HCT116 (cell line): ENCODE data around the gene PPP3R1. TPM values are rescaled to one million over a fixed set of nuclear protein-coding genes. Genes with fewer than 3 reads are reported as not detected.

Source experiments
- ATAC-seq: fragments of 200-7000 bp; cut with Tn5 transposase; 2 replicates; pipeline ENCODE4 v1.9.1; 2020; ENCODE audit warnings: mild to moderate bottlenecking, moderate library complexity
- BruUV-seq: library from RNA; stranded (reverse); fragments of 400-500 nt; replicated peaks from 2 replicates; lab custom pipeline; 2021; lab: Mats Ljungman, UMichigan
- CTCF ChIA-PET: fragments of 300-600 bp; sonication (Branson Sonifier 250); formaldehyde crosslinking; loops from one replicate; lab custom pipeline; 2021; ENCODE audit warnings: antibody characterized with exemption; lab: Charles Lee
- POLR2A ChIA-PET: fragments of 300-600, 350-600 bp; sonication (Branson Sonifier 250); formaldehyde crosslinking; loops from one replicate; lab custom pipeline; 2021; ENCODE audit warnings: antibody characterized with exemption; lab: Charles Lee
- RAD21 ChIA-PET, 2 experiments: fragments of 300-600 bp; sonication (Branson Sonifier 250); formaldehyde crosslinking; loops; one replicate each; lab custom pipeline; 2023; ENCODE audit warnings: low total read pairs in 2 of 2; ENCODE audit not compliant: uncharacterized antibody in 2 of 2, unreplicated experiment in 2 of 2, low non-redundant PET in 1 of 2; lab: Charles Lee
- DNase-seq: peaks from one replicate; pipeline ENCODE4 v3.0.0-alpha.2; 2010; ENCODE audit warnings: low read depth, low spot score
- H2AFZ ChIP-seq: fragments of 200-600 bp; shearing (Covaris generic), sonication (generic); 2 replicates; pipeline ENCODE4 v1.6.1; 2017; ENCODE audit warnings: low read depth, mixed run types, mixed read lengths, antibody characterized with exemption, low read length; ENCODE audit not compliant: poor library complexity, severe bottlenecking
- H3K27ac ChIP-seq: 2 replicates; pipeline ENCODE4 v1.5.1; 2012; ENCODE audit warnings: low read depth, low read length
- H3K27me3 ChIP-seq: fragments of 200-600 bp; sonication (generic); 2 replicates; pipeline ENCODE4 v1.6.1; 2016; ENCODE audit warnings: mixed run types, low read length, mixed read lengths; ENCODE audit not compliant: insufficient read depth
- H3K36me3 ChIP-seq, 2 experiments: fragments of 200-500 bp in 1 of 2; fragments of 200-600 bp in 1 of 2; sonication (Bioruptor generic) in 1 of 2; sonication (generic) in 1 of 2; 2 replicates each; pipeline versions ENCODE4 v1.5.1 to v1.6.1; 2014 to 2016; ENCODE audit warnings: low read length in 2 of 2, inconsistent platforms in 1 of 2, mixed read lengths in 1 of 2, mixed run types in 1 of 2; ENCODE audit not compliant: insufficient read depth in 2 of 2, control insufficient read depth in 1 of 2
- H3K4me1 ChIP-seq, 2 experiments: fragments of 200-600 bp in 1 of 2; sonication (generic) in 1 of 2; 2 replicates each; pipeline versions ENCODE4 v1.5.1 to v1.6.1; 2012 to 2017; ENCODE audit warnings: low read length in 2 of 2, inconsistent platforms in 1 of 2, mild to moderate bottlenecking in 1 of 2, mixed read lengths in 1 of 2, mixed run types in 1 of 2, moderate library complexity in 1 of 2; ENCODE audit not compliant: insufficient read depth in 2 of 2, control insufficient read depth in 1 of 2
- H3K4me2 ChIP-seq: fragments of 200-600 bp; sonication (generic); 2 replicates; pipeline ENCODE4 v1.6.1; 2017; ENCODE audit warnings: mixed run types, low read length, mixed read lengths
- H3K4me3 ChIP-seq, 2 experiments: fragments of 200-600 bp in 1 of 2; sonication (generic) in 1 of 2; replicated peaks in 1 of 2; 2 replicates each; pipeline ENCODE4 v1.5.1; 2011 to 2016; ENCODE audit warnings: low read length in 2 of 2, control low read depth in 1 of 2, low read depth in 1 of 2, mild to moderate bottlenecking in 1 of 2, mixed read lengths in 1 of 2, mixed run types in 1 of 2
- H3K79me2 ChIP-seq: fragments of 200-600 bp; sonication (generic); 2 replicates; pipeline ENCODE4 v1.6.1; 2017; ENCODE audit warnings: mild to moderate bottlenecking, mixed run types, low read length, moderate library complexity, mixed read lengths; ENCODE audit not compliant: insufficient read depth
- H3K9ac ChIP-seq: fragments of 200-600 bp; sonication (generic); 2 replicates; pipeline ENCODE4 v1.6.1; 2016; ENCODE audit warnings: low read length, mixed read lengths
- H3K9me2 ChIP-seq: fragments of 200-600 bp; sonication (generic), shearing (Covaris generic); 2 replicates; pipeline ENCODE4 v1.6.1; 2017; ENCODE audit warnings: mixed run types, mild to moderate bottlenecking, moderate library complexity; ENCODE audit not compliant: insufficient read depth
- H3K9me3 ChIP-seq, 2 experiments: fragments of 200-500 bp in 1 of 2; fragments of 200-600 bp in 1 of 2; sonication (Bioruptor generic) in 1 of 2; sonication (generic) in 1 of 2; 2 replicates each; pipeline ENCODE4 v1.6.1; 2014 to 2017; ENCODE audit warnings: low read length in 2 of 2, mixed read lengths in 2 of 2, inconsistent platforms in 1 of 2, low read depth in 1 of 2, mild to moderate bottlenecking in 1 of 2, mixed run types in 1 of 2, moderate library complexity in 1 of 2; ENCODE audit not compliant: control insufficient read depth in 1 of 2, insufficient read depth in 1 of 2
- H4K20me1 ChIP-seq: fragments of 200-600 bp; sonication (generic), shearing (Covaris generic); 2 replicates; pipeline ENCODE4 v1.6.1; 2017; ENCODE audit warnings: mixed run types, mild to moderate bottlenecking, moderate library complexity; ENCODE audit not compliant: insufficient read depth
- CBX3 ChIP-seq: IDR thresholded peaks from 2 replicates; pipeline ENCODE4 v1.6.1; 2012; ENCODE audit warnings: low read depth
- CEBPB ChIP-seq: IDR thresholded peaks from 2 replicates; pipeline ENCODE4 v1.6.1; 2012; ENCODE audit warnings: low read depth
- EGR1 ChIP-seq: IDR thresholded peaks from 2 replicates; pipeline ENCODE4 v1.6.1; 2012; ENCODE audit warnings: low read depth
- ELF1 ChIP-seq: IDR thresholded peaks from 2 replicates; pipeline ENCODE4 v1.6.1; 2012; ENCODE audit warnings: low read depth, borderline replicate concordance
- FOSL1 ChIP-seq: IDR thresholded peaks from 2 replicates; pipeline ENCODE4 v1.6.1; 2012; ENCODE audit warnings: low read depth
- JUND ChIP-seq: IDR thresholded peaks from 2 replicates; pipeline ENCODE4 v1.6.1; 2012
- POLR2A ChIP-seq: IDR thresholded peaks from 2 replicates; pipeline ENCODE4 v1.7.0; 2011; ENCODE audit warnings: borderline replicate concordance; ENCODE audit not compliant: insufficient read depth, insufficient read length; ENCODE audit errors: extremely low read depth
- POLR2AphosphoS5 ChIP-seq: IDR thresholded peaks from 2 replicates; pipeline ENCODE4 v1.6.1; 2011; ENCODE audit warnings: mild to moderate bottlenecking, low read depth, low read length, moderate library complexity
- RAD21 ChIP-seq: IDR thresholded peaks from 2 replicates; pipeline ENCODE4 v1.6.1; 2012; ENCODE audit warnings: low read depth, mild to moderate bottlenecking
- SIN3A ChIP-seq: IDR thresholded peaks from 2 replicates; pipeline ENCODE4 v1.6.1; 2012; ENCODE audit warnings: low read depth
- SP1 ChIP-seq: IDR thresholded peaks from 2 replicates; pipeline ENCODE4 v1.6.1; 2012; ENCODE audit warnings: low read depth
- TCF7L2 ChIP-seq: IDR thresholded peaks from 2 replicates; pipeline ENCODE4 v1.7.0; 2011; ENCODE audit warnings: borderline replicate concordance, inconsistent platforms; ENCODE audit not compliant: insufficient read depth, insufficient read length; ENCODE audit errors: extremely low read depth
- YY1 ChIP-seq: IDR thresholded peaks from 2 replicates; pipeline ENCODE4 v1.6.1; 2011; ENCODE audit warnings: low read length, low read depth, moderate library complexity, mild to moderate bottlenecking; ENCODE audit not compliant: insufficient replicate concordance; ENCODE audit errors: extremely low read depth
- intact Hi-C: fragments of 100-400 bp; cut with micrococcal nuclease; formaldehyde crosslinking; loops from 2 replicates; pipeline ENCODE4 v1.10.0; 2022
- total RNA-seq: library from RNA; stranded (reverse); gene quantifications from one replicate; pipeline ENCODE4 v1.2.1, GENCODE V29; 2021; ENCODE audit not compliant: unreplicated experiment
- TF ChIP-seq, protein P1 (sequence below): IDR thresholded peaks from 2 replicates; pipeline ENCODE4 v1.6.1; 2012
- TF ChIP-seq, protein P2 (sequence below): IDR thresholded peaks from 2 replicates; pipeline ENCODE4 v1.6.1; 2012
- TF ChIP-seq, protein P3 (sequence below): IDR thresholded peaks from 2 replicates; pipeline ENCODE4 v1.6.1; 2012; ENCODE audit warnings: low read depth

The PPP3R1 gene
- total RNA-seq, 1 experiment from 2014 or later: 69.9 TPM

DNA sequence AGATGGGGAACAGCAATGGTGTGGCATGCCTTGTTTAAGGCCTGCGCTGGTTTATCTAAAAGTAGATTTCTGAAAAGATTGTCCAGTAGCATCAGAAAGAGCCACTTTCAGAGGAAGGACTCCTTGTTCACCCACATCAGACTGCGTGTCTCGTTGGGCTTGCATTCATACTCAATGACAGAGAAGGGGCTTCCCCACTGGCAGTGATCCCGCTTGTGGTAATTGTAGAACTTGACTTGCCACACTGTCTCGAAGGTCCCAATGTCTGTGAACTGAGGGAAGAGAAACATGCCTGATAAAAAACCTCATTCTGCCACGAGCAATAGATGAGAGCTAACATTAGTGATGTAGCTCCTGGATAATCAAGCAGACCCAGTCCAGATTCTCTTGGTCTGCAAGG, 41.4 kb upstream of the PPP3R1 start:
- no peaks in the 10 kb centered on the region for H3K4me1 ChIP-seq
- intact Hi-C loops: no loop called here
- H3K27ac ChIP-seq: no peak overlapping the region
- DNase-seq (no peak), ATAC-seq (no peak)
- no peak overlapping the region for H3K4me2 ChIP-seq
- BruUV-seq: no TSS peak
- TF ChIP-seq TCF7L2 (no peak), JUND (no peak), ELF1 (no peak), FOSL1 (no peak), EGR1 (no peak), YY1 (no peak), CEBPB (no peak), POLR2AphosphoS5 (no peak), SIN3A (no peak), POLR2A (no peak), CBX3 (no peak), RAD21 (no peak), SP1 (no peak)
- TF ChIP-seq, protein P1, sequence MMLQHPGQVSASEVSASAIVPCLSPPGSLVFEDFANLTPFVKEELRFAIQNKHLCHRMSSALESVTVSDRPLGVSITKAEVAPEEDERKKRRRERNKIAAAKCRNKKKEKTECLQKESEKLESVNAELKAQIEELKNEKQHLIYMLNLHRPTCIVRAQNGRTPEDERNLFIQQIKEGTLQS: no peak
- TF ChIP-seq, protein P2, sequence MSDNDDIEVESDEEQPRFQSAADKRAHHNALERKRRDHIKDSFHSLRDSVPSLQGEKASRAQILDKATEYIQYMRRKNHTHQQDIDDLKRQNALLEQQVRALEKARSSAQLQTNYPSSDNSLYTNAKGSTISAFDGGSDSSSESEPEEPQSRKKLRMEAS: no peak
- TF ChIP-seq, protein P3, sequence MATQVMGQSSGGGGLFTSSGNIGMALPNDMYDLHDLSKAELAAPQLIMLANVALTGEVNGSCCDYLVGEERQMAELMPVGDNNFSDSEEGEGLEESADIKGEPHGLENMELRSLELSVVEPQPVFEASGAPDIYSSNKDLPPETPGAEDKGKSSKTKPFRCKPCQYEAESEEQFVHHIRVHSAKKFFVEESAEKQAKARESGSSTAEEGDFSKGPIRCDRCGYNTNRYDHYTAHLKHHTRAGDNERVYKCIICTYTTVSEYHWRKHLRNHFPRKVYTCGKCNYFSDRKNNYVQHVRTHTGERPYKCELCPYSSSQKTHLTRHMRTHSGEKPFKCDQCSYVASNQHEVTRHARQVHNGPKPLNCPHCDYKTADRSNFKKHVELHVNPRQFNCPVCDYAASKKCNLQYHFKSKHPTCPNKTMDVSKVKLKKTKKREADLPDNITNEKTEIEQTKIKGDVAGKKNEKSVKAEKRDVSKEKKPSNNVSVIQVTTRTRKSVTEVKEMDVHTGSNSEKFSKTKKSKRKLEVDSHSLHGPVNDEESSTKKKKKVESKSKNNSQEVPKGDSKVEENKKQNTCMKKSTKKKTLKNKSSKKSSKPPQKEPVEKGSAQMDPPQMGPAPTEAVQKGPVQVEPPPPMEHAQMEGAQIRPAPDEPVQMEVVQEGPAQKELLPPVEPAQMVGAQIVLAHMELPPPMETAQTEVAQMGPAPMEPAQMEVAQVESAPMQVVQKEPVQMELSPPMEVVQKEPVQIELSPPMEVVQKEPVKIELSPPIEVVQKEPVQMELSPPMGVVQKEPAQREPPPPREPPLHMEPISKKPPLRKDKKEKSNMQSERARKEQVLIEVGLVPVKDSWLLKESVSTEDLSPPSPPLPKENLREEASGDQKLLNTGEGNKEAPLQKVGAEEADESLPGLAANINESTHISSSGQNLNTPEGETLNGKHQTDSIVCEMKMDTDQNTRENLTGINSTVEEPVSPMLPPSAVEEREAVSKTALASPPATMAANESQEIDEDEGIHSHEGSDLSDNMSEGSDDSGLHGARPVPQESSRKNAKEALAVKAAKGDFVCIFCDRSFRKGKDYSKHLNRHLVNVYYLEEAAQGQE: no peak
- H3K9ac ChIP-seq: no peak overlapping the region
- H3K4me3 ChIP-seq: no peak overlapping the region
- H3K9me3 ChIP-seq: no peaks in the 10 kb centered on the region
- ChIA-PET CTCF (interaction anchor here (1.1 to 1.2 kb wide), 3 partner anchors 19 to 172 kb away, joined by 3 to 9 read pairs (median 3); no protein-coding TSS in a partner anchor), POLR2A (no interaction called here), RAD21 (no interaction called here)
- no peaks in the 10 kb centered on the region for H3K9me2 ChIP-seq
- H3K27me3 ChIP-seq: no peaks in the 10 kb centered on the region
- no peaks in the 10 kb centered on the region for H3K79me2 ChIP-seq
- no peaks in the 10 kb centered on the region for H4K20me1 ChIP-seq
- H3K36me3 ChIP-seq: no peaks in the 10 kb centered on the region
- no peak overlapping the region for H2AFZ ChIP-seq
